ENCODE measurements around the gene ALG6. TPM values are rescaled to one million over a fixed set of nuclear protein-coding genes. Genes with fewer than 3 reads are reported as not detected.

Gene ALG6
- total and polyA plus RNA-seq, 7 donors = 3.3 to 6.9 (median 4.2) TPM

- TF ChIP-seq CTCF (IDR thresholded peaks at IDR 0.05) = no peak
- Histone ChIP-seq H3K27ac (no peak overlapping the region), H3K9me3 (no peaks in the 10 kb centered on the region), H3K4me3 (no peak overlapping the region), H3K27me3 (ENCODE audit: insufficient read depth in 3 of 3, low read length in 2 of 3) (no peaks in the 10 kb centered on the region), H3K36me3 (ENCODE audit: insufficient read depth in 1 of 2, low read depth in 1 of 2) (no peaks in the 10 kb centered on the region), H3K4me1 (no peaks in the 10 kb centered on the region)
- WGBS, 3 donors = 84 to 91% (median 87%) methylated on average over 5 of the region's 5 CpGs
- no peak for DNase-seq
- intact Hi-C loops (cut with DNase I) = no loop called here
- ATAC-seq = no peak
Observed at GRCh38 chr1:63359561-63359960, 7.9 kb upstream of the ALG6 start.

DNA sequence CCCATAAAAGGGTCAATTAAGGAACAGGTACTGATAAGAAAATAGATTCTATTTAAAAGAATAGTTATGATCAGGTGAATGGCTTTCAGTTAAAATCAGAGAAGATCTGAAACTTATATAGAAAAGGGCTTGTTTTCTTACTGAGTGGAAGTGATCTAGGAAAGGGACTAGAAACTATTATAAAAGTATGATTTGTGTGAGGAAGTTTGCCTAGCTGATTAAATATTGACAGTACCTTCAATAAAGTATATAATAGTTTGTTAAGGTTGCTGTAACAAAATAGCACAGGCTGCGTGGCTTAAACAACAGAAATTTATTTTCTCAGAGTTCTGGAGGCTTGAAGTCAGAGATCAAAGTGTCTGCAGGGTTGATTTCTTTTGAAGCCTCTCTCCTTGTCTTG lies 5.4 kb upstream of the ALG6 start:
- Histone ChIP-seq H3K27ac (no peak overlapping the region), H3K36me3 (ENCODE audit: insufficient read depth in 1 of 2, low read depth in 1 of 2) (no peaks in the 10 kb centered on the region), H3K4me3 (no peak overlapping the region), H3K4me1 (peaks cover 3% of the 10 kb centered on the region), H3K27me3 (ENCODE audit: insufficient read depth in 3 of 3, low read length in 2 of 3) (no peaks in the 10 kb centered on the region), H3K9me3 (no peaks in the 10 kb centered on the region)
- DNase-seq (no peak), ATAC-seq (no peak)
- WGBS, 3 donors = 82 to 91% (median 83%) methylated on average over 1 of the region's 1 CpG
- intact Hi-C loops (cut with DNase I) = loop anchor here in 1 of 2 donors (1.0 kb wide), 1 partner anchor 33 kb away; no protein-coding TSS in a partner anchor
- TF ChIP-seq CTCF (IDR thresholded peaks at IDR 0.05) = no peak

DNA sequence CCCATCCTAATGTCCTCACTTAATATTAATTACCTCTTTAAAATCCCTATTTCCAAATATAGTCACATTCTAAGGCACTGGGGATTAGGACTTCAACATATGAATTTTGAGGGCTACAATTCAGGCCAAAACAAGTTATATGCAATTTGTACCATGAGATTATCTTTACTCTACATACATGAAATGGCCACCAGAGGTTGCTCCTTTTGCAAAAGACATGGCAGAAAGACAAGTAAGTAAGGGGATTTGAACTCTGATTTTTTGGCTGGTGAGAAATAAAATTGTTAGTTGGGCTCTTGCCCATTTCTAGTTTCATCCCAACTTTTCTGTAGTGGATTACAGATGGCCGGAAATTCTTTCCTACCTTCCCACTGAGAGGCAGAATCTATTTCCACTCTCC lies 4.8 kb upstream of the ALG6 start:
- intact Hi-C loops (cut with DNase I) = loop anchor here in 1 of 2 donors (1.0 kb wide), 1 partner anchor 33 kb away; no protein-coding TSS in a partner anchor
- Histone ChIP-seq H3K27me3 (ENCODE audit: insufficient read depth in 3 of 3, low read length in 2 of 3) (no peaks in the 10 kb centered on the region), H3K4me1 (peaks cover 3% of the 10 kb centered on the region), H3K4me3 (no peak overlapping the region), H3K36me3 (ENCODE audit: insufficient read depth in 1 of 2, low read depth in 1 of 2) (no peaks in the 10 kb centered on the region), H3K9me3 (no peaks in the 10 kb centered on the region), H3K27ac (no peak overlapping the region)
- no peak for TF ChIP-seq CTCF (IDR thresholded peaks at IDR 0.05)
- DNase-seq (no peak), ATAC-seq (no peak)
- 75 to 81% (median 78%) methylated on average over 1 of the region's 1 CpG for WGBS, 3 donors

GRCh38 chr1:63363014-63363413 lies 4.4 kb upstream of the ALG6 start:
- TF ChIP-seq CTCF (IDR thresholded peaks at IDR 0.05) = no peak
- no peak overlapping the region for H3K4me3 ChIP-seq
- no peaks in the 10 kb centered on the region for H3K36me3 ChIP-seq (ENCODE audit: insufficient read depth in 1 of 2, low read depth in 1 of 2)
- H3K27ac ChIP-seq = no peak overlapping the region
- no peaks in the 10 kb centered on the region for H3K27me3 ChIP-seq (ENCODE audit: insufficient read depth in 3 of 3, low read length in 2 of 3)
- peaks cover 3% of the 10 kb centered on the region for H3K4me1 ChIP-seq
- no peaks in the 10 kb centered on the region for H3K9me3 ChIP-seq
- WGBS, 3 donors = 77 to 84% (median 84%) methylated on average over 5 of the region's 5 CpGs
- no peak for ATAC-seq
- intact Hi-C loops (cut with DNase I) = no loop called here
- no peak for DNase-seq

- peak overlapping the region; percentile 90 for H3K4me3 ChIP-seq
- no peak for ATAC-seq
- peaks cover 9% of the 10 kb centered on the region for H3K4me1 ChIP-seq
- H3K36me3 ChIP-seq (ENCODE audit: insufficient read depth in 1 of 2, low read depth in 1 of 2) = peaks cover 0 to 11% of the 10 kb centered on the region in 2 donors
- no peak for TF ChIP-seq CTCF (IDR thresholded peaks at IDR 0.05)
- H3K27me3 ChIP-seq (ENCODE audit: insufficient read depth in 3 of 3, low read length in 2 of 3) = no peaks in the 10 kb centered on the region
- 66 to 69% (median 68%) methylated on average over 7 of the region's 7 CpGs for WGBS, 3 donors
- intact Hi-C loops (cut with DNase I) = no loop called here
- no peak for DNase-seq
- H3K27ac ChIP-seq = peak overlapping the region; percentile 85
- no peaks in the 10 kb centered on the region for H3K9me3 ChIP-seq
Observed at GRCh38 chr1:63366908-63367214, 566 bp upstream of the ALG6 start.

Data from psoas muscle (tissue), 8 donors.